OCI-LY1 (cell line): ENCODE data around the gene ANO8.

ENCODE experiments used
- H2AFZ ChIP-seq: fragments of 200-600 bp; sonication (generic), shearing (Covaris generic); 2 replicates; pipeline ENCODE4 v1.6.0; 2014; ENCODE audit warnings: antibody characterized with exemption, mild to moderate bottlenecking, low read length
- H3F3A ChIP-seq: fragments of 200-600 bp; sonication (generic), shearing (Covaris generic); 2 replicates; pipeline ENCODE4 v1.6.0; 2014; ENCODE audit warnings: mild to moderate bottlenecking, antibody characterized with exemption, low read length, moderate library complexity; ENCODE audit not compliant: insufficient read depth
- H3K27ac ChIP-seq: fragments of 200-600 bp; sonication (generic); 2 replicates; pipeline ENCODE4 v1.5.1; 2014; ENCODE audit warnings: low read length, mixed run types, mild to moderate bottlenecking, low read depth; ENCODE audit not compliant: poor library complexity, severe bottlenecking
- H3K27me3 ChIP-seq: fragments of 200-600 bp; sonication (generic); 2 replicates; pipeline ENCODE4 v1.6.0; 2014; ENCODE audit warnings: antibody characterized with exemption, mild to moderate bottlenecking, low read length, moderate library complexity; ENCODE audit not compliant: insufficient read depth
- H3K36me3 ChIP-seq: fragments of 200-600 bp; sonication (generic); 2 replicates; pipeline ENCODE4 v1.6.1; 2014; ENCODE audit warnings: mild to moderate bottlenecking, antibody characterized with exemption, low read length, moderate library complexity, mixed read lengths; ENCODE audit not compliant: insufficient read depth
- H3K4me1 ChIP-seq: fragments of 200-600 bp; sonication (generic); 2 replicates; pipeline ENCODE4 v1.5.1; 2014; ENCODE audit warnings: mild to moderate bottlenecking, low read length, moderate library complexity; ENCODE audit not compliant: insufficient read depth, severe bottlenecking
- H3K4me2 ChIP-seq: fragments of 200-600 bp; sonication (generic), shearing (Covaris generic); 2 replicates; pipeline ENCODE4 v1.6.1; 2014; ENCODE audit warnings: low read length
- H3K4me3 ChIP-seq: fragments of 200-600 bp; sonication (generic); 2 replicates; pipeline ENCODE4 v1.5.1; 2014; ENCODE audit warnings: low read length, low read depth, mild to moderate bottlenecking, mixed read lengths; ENCODE audit not compliant: poor library complexity, severe bottlenecking
- H3K79me2 ChIP-seq: fragments of 200-600 bp; shearing (Covaris generic); 2 replicates; pipeline ENCODE4 v1.6.1; 2016; ENCODE audit warnings: mixed run types, low read length, mixed read lengths; ENCODE audit not compliant: insufficient read depth
- H3K9ac ChIP-seq: fragments of 200-600 bp; sonication (generic), shearing (Covaris generic); 2 replicates; pipeline ENCODE4 v1.6.1; 2014; ENCODE audit warnings: mild to moderate bottlenecking, low read length, mixed read lengths
- H3K9me2 ChIP-seq: fragments of 200-600 bp; sonication (generic), shearing (Covaris generic); 2 replicates; pipeline ENCODE4 v1.6.1; 2014; ENCODE audit warnings: low read depth, mild to moderate bottlenecking, low read length, mixed read lengths
- H3K9me3 ChIP-seq: fragments of 200-600 bp; shearing (Covaris generic); 2 replicates; pipeline ENCODE4 v1.6.1; 2014; ENCODE audit warnings: low read length, mixed read lengths
- H4K20me1 ChIP-seq: fragments of 200-600 bp; sonication (generic), shearing (Covaris generic); 2 replicates; pipeline ENCODE4 v1.6.0; 2016; ENCODE audit warnings: mild to moderate bottlenecking, low read length; ENCODE audit not compliant: insufficient read depth
- CTCF ChIP-seq: fragments of 200-600 bp; sonication (generic), shearing (Covaris generic); IDR thresholded peaks from 2 replicates; pipeline ENCODE4 v1.5.1; 2017; ENCODE audit warnings: mild to moderate bottlenecking, antibody characterized with exemption, low read length, moderate library complexity, mixed read lengths
- EZH2 ChIP-seq: fragments of 200-600 bp; sonication (generic), shearing (Covaris generic); IDR thresholded peaks from 2 replicates; pipeline ENCODE4 v1.8.0; 2017; ENCODE audit warnings: borderline replicate concordance, mixed run types, mild to moderate bottlenecking, antibody characterized with exemption, low read length, moderate library complexity, mixed read lengths

Gene ANO8

GRCh38 chr19:17341386-17341785 lies 6.7 kb upstream of the ANO8 start:
- no peak overlapping the region for H3K27ac ChIP-seq

GRCh38 chr19:17340871-17341357 lies 6.3 kb upstream of the ANO8 start:
- H3K4me2 ChIP-seq: no peak overlapping the region
- H3K27me3 ChIP-seq: no peaks in the 10 kb centered on the region
- no peaks in the 10 kb centered on the region for H4K20me1 ChIP-seq
- peaks cover 15% of the 10 kb centered on the region for H3K4me1 ChIP-seq
- no peak overlapping the region for H2AFZ ChIP-seq
- H3K27ac ChIP-seq: no peak overlapping the region
- H3K4me3 ChIP-seq: no peak overlapping the region
- H3K36me3 ChIP-seq: peaks cover 38% of the 10 kb centered on the region
- H3K9ac ChIP-seq: no peak overlapping the region
- no peaks in the 10 kb centered on the region for H3K9me3 ChIP-seq
- no peaks in the 10 kb centered on the region for H3K79me2 ChIP-seq
- H3F3A ChIP-seq: no peaks in the 10 kb centered on the region; the same call in 1 of the 2 replicates
- TF ChIP-seq CTCF: no peak
- TF ChIP-seq EZH2: no peak
- H3K9me2 ChIP-seq: no peaks in the 10 kb centered on the region

More at GRCh38 chr19:17341386-17341785, 6.7 kb upstream of the ANO8 start:
- peaks cover 17% of the 10 kb centered on the region for H3K4me1 ChIP-seq
- TF ChIP-seq EZH2 (no peak), CTCF (no peak)
- H3K36me3 ChIP-seq: peaks cover 38% of the 10 kb centered on the region
- H4K20me1 ChIP-seq: no peaks in the 10 kb centered on the region
- H3K79me2 ChIP-seq: no peaks in the 10 kb centered on the region
- no peaks in the 10 kb centered on the region for H3K27me3 ChIP-seq
- H3K4me2 ChIP-seq: no peak overlapping the region
- no peak overlapping the region for H3K4me3 ChIP-seq
- H2AFZ ChIP-seq: no peak overlapping the region
- no peaks in the 10 kb centered on the region for H3K9me2 ChIP-seq
- no peak overlapping the region for H3K9ac ChIP-seq
- no peaks in the 10 kb centered on the region for H3K9me3 ChIP-seq
- H3F3A ChIP-seq: no peaks in the 10 kb centered on the region; the same call in 1 of the 2 replicates

GRCh38 chr19:17340302-17340870 lies 5.7 kb upstream of the ANO8 start:
- TF ChIP-seq CTCF (no peak), EZH2 (no peak)
- Histone ChIP-seq H3K4me2 (no peak overlapping the region), H3K4me1 (peaks cover 15% of the 10 kb centered on the region), H3K4me3 (no peak overlapping the region), H3K27me3 (no peaks in the 10 kb centered on the region), H3K9me3 (no peaks in the 10 kb centered on the region), H3K27ac (no peak overlapping the region), H2AFZ (no peak overlapping the region), H3F3A (no peaks in the 10 kb centered on the region; the same call in 1 of the 2 replicates), H3K36me3 (peaks cover 38% of the 10 kb centered on the region), H3K9ac (no peak overlapping the region), H3K9me2 (no peaks in the 10 kb centered on the region), H3K79me2 (no peaks in the 10 kb centered on the region), H4K20me1 (no peaks in the 10 kb centered on the region)
